SK-N-SH (cell line): ENCODE results near the gene TOX2.

ENCODE experiments used
- CTCF ChIP-seq: fragments of 200-600 bp; sonication (generic); IDR thresholded peaks from 2 replicates; pipeline ENCODE4 v1.6.1; 2017; ENCODE audit warnings: antibody characterized with exemption, mild to moderate bottlenecking, moderate library complexity
- FOSL2 ChIP-seq: IDR thresholded peaks from 2 replicates; pipeline ENCODE4 v1.4.0; 2012; ENCODE audit warnings: low read depth, mild to moderate bottlenecking, moderate library complexity, borderline replicate concordance
- MAX ChIP-seq: IDR thresholded peaks from 2 replicates; pipeline ENCODE4 v1.4.0; 2012; ENCODE audit warnings: low read depth
- MXI1 ChIP-seq: IDR thresholded peaks from 2 replicates; pipeline ENCODE4 v1.6.1; 2012; ENCODE audit warnings: mild to moderate bottlenecking, low read depth, low read length, improper control_type of control experiment
- POLR2AphosphoS5 ChIP-seq: IDR thresholded peaks from 2 replicates; pipeline ENCODE4 v1.6.1; 2012; ENCODE audit warnings: low read depth, low read length
- RCOR1 ChIP-seq: fragments of 150-350 bp; IDR thresholded peaks from 2 replicates; pipeline ENCODE4 v1.6.1; 2017; ENCODE audit warnings: antibody characterized with exemption, low read length
- SMC3 ChIP-seq: IDR thresholded peaks from 2 replicates; pipeline ENCODE4 v1.6.1; 2012; ENCODE audit warnings: low read depth, low read length, improper control_type of control experiment
- TAF1 ChIP-seq: IDR thresholded peaks from 2 replicates; pipeline ENCODE4 v1.6.1; 2012; ENCODE audit warnings: low read depth, mild to moderate bottlenecking, low read length, moderate library complexity, borderline replicate concordance
- TEAD4 ChIP-seq: IDR thresholded peaks from 2 replicates; pipeline ENCODE4 v1.4.0; 2012; ENCODE audit warnings: mild to moderate bottlenecking, borderline replicate concordance; ENCODE audit not compliant: insufficient read depth
- USF1 ChIP-seq: IDR thresholded peaks from 2 replicates; pipeline ENCODE4 v1.4.0; 2012; ENCODE audit warnings: low read depth, borderline replicate concordance
- ZBTB33 ChIP-seq: IDR thresholded peaks from 2 replicates; pipeline ENCODE4 v1.4.0; 2012; ENCODE audit warnings: low read depth, borderline replicate concordance

GRCh38 chr20:44018259-44018941 lies 103.7 kb downstream of the TOX2 start:
- TF ChIP-seq MXI1 (peak; percentile 30; the same call in 1 of the 2 replicates), USF1 (0 out of 2 replicates have a peak, but pooled peaks have one; percentile 5), CTCF (no peak), TEAD4 (no peak), SMC3 (peak; percentile 18; the same call in 1 of the 2 replicates), MAX (0 out of 2 replicates have a peak, but pooled peaks have one; percentile 14), ZBTB33 (no peak), POLR2AphosphoS5 (peak; percentile 49; the same call in 1 of the 2 replicates), FOSL2 (peak; percentile 65; the same call in 1 of the 2 replicates), RCOR1 (peak; percentile 88), TAF1 (no peak)
